T-helper 9 cell (primary cell): ENCODE measurements around the gene LIMS4.
"Not testable (repeated sequence)": the region's sequence is repeated elsewhere in the genome, so short reads cannot be mapped to it uniquely, and the experiment has no call there.

Source experiments
- DNase-seq: peaks from one replicate; pipeline ENCODE4 v3.0.0-alpha.2; 2020

The LIMS4 gene

DNA sequence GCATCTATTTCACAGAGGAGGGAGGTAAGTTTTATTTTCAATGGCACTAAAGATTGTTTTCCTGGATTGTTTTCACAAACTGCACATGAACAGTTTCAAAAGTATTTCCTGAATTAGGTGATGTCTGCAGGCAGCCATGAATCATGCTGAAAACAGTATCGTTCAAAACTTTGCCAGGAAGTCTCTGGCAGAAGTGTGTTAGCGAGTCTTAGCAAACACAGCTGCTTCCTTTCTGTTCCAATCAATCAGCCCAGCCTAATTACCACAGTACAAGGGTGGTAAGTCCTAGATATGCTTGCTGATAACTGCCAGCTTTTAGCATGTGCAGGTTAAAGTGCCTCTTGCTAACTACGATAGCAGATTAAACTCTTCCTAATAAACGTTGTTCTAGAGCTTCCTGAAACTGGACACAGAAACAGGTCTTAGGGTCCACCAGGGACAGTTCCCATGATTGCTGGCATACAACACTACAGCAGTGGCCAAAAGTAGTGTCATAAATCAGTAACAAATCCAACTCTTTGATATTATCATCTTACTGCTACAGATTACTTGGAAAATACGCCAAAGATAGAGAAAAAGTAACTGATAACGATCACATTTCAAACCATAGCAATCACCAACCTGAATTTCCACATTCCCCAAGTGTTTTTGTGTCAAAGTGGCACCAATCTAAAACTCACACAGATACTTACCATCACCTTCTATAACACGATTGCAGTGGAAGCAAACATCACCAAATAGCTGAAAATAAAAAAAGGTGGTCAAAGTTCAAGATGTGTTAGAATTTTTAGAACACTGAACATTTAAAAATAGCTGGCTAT is 23.3 kb downstream of the LIMS4 start:
- DNase-seq = not testable (repeated sequence)

DNA sequence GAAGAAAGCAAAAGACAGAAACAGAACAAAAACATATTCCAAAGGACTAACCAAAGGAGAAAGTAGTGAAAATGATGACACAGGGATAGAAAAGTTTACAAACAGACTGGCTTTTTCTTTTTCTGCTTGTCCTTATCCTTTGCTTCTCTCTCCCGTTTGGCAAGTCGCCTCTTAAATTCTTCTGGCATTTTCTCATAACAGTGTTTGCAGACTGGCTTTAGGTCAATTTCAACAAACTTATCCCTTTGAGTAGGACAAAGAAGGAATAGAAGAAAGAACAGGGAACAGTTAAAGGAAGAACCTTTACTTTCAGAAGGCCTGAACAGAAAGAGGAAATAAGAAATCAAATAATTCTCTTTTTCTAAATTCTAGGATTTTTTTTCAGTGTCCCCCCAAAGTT is 26.0 kb downstream of the LIMS4 start:
- DNase-seq = not testable (repeated sequence)

DNA sequence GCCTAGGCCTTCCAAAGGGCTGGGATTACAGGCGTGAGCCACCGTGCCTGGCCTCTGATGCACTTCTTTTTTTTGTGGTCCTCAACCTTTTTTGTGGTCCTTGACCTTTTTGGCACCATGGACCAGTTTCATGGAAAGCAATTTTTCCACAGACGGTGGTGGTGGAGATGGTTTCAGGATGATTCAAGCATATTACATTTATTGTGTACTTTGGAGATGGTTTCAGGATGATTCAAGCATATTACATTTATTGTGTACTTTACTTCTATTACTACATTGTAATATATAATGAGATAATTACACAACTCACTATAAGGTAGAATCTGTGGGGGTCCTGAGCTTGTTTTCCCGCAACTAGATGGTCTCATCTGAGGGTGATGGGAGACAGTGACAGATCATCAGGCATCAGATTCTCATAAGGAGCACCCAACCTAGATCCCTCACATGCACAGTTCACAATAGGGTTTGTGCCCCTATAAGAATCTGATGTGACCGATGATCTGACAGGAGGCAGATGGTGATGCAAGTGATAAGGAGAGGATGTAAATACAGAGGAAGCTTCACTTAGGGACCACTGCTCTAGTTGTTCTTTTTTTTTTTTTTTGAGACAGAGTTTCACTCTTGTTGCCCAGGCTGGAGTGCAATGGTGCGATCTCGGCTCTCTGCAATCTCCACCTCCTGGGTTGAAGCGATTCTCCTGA is 29.2 kb downstream of the LIMS4 start:
- DNase-seq = not testable (repeated sequence)

- not testable (repeated sequence) for DNase-seq
Observed at GRCh38 chr2:110441905-110442304, 30.7 kb downstream of the LIMS4 start.

DNA sequence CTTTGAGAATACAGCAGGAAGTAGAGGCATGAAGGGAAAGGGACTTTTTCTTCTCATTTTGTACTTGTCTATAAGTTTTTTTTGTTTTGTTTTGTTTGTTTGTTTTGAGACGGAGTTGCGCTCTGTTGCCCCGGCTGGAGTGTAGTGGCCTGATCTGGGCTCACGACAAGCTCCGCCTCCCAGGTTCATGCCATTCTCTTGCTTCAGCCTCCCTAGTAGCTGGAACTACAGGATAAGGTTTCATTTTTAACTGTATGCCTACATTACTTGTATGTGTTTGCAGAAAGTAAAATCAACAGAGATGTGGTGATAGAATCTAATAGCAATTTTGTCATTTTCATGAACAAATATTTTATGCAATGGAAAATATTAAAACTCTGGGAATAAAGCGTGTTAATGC is 38.1 kb downstream of the LIMS4 start:
- not testable (repeated sequence) for DNase-seq

GRCh38 chr2:110425725-110426124 is 46.9 kb downstream of the LIMS4 start:
- not testable (repeated sequence) for DNase-seq

DNA sequence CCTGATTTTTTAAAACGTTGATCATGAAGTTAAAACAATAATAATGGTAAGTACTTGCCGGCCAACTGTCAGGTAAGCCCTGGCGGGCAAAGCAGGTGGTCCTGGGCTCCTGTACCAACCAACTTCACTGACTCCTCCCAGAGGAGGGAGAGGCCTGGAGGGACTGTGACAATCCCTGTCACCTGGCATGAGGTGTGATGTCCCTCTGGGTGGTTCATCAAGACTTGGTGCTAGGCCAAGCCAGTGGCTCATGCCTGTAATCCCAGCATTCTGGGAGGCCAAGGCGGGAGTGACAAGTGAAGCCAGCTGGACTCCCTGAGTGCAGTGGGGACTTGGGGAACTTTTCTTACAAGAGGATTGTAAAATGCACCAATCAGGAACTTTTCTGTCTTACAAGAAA is 48.2 kb downstream of the LIMS4 start:
- DNase-seq = not testable (repeated sequence)

- not testable (repeated sequence) for DNase-seq
Observed at GRCh38 chr2:110423574-110423962, 49.0 kb downstream of the LIMS4 start.

GRCh38 chr2:110422852-110423573 is 49.6 kb downstream of the LIMS4 start:
- not testable (repeated sequence) for DNase-seq

DNA sequence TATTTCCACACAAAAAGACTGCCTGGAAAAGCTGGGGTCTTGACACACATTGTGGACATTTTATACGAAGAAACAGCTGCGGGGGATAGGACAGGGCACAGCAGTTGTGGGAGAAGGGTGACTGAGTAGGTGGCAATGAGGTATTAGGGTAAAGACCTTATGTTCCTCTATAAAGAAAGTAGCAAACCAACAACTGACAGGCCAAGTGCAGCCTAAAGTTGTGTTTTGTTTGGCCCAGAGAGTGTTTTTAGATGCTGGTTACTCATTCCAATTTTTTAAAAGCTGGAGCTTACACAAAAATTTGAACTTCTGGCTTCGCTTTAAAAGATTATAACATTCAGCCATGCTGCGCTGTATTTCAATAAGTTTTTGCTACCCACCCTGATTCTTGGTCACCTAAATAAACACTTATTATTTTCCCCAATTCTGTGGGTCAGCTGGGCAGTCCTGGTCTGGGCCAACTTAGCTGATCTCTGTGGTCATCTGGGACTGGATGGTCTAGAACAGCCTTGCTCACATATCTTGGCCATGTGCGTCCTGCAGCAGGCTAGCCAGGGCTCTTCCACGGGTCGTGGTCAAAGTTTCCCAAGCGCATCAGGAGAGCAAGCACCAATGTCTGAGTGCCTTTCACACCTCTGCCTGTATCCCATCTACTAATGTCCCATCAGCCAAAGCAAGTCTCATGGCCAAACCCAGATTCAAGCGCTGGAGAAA is 51.8 kb downstream of the LIMS4 start:
- DNase-seq = not testable (repeated sequence)

DNA sequence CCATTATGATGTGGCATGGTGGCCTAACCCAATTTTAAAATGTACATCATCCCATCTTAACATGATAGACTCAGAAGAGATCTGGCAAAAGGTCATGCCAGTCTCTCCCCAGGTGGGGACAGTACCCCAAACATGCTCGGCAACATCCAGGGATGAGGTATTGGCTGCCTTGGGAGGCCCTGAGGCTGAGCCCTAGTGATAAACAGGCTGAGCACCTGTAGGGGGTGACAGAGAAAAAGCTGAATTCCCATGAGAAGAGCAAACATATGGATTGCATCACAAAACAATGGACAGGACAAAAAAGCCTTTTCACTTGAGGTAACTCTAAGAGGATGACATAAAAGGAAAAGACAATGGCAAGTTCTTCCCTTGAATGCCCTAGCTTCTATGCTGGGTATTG is 65.5 kb downstream of the LIMS4 start:
- not testable (repeated sequence) for DNase-seq

DNA sequence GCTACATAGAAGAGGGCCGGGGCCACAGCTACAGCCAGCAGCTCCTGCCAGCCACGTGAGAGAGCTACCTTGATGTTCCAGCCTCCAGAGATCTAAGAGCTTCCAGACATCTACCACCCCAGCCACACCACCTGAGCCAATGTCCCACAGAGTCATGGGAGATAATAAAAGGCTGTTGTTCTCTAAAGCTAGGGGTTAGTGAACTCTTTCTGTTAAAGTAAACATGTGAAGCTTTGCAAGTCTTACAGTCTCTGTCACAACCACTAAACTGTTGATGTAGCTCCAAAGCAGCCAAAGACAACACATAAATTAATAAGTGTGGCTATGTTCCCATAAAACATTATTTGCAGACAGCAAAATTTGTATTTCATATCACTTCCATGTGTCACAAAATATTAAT is 67.6 kb downstream of the LIMS4 start:
- not testable (repeated sequence) for DNase-seq

DNA sequence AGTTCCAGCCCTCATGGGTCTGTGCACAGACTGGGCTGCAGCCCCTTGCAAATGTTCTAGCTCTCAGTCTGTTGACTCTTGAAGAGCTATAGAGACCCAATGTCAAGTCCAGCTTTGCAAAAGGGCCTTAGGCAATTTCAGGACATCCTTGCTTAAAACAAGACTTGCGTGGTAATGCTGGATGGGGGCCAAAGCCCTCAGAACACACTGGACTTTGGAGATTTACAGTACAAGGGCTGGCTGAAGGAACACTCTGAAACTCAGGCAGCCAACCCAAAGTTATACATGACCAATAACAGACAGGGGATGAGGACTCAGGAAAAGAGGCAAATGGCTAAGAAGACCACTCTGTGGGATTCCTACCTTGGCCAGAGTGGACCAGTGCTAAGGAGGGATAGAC is 68.4 kb downstream of the LIMS4 start:
- not testable (repeated sequence) for DNase-seq

DNA sequence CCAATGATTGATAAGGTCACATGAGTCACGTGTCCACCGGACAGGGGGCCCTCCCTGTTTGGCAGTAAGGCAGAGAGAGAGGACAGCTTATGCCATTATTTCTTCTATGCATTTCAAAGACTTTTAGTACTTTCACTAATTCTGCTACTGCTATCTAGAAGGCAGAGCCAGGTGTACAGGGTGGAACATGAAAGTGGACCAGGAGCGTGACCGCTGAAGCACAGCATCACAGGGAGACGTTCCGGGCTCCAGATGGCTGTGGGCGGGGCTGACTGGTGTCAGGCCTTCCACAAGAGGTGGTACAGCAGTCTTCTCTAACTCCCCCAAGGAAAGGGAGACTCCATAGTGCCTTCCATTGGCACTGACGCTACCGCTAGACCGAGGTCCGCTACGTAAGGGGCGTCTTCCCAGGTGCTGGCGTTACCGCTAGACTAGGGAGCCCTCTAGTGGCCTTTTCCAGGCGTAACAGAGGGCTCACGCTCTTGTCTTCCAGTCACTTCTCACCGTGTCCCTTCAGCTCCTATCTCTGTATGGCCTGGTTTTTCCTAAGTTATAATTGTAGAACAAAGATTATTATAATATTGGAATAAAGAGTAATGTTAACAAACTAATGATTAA is 71.5 kb downstream of the LIMS4 start:
- DNase-seq = not testable (repeated sequence)

DNA sequence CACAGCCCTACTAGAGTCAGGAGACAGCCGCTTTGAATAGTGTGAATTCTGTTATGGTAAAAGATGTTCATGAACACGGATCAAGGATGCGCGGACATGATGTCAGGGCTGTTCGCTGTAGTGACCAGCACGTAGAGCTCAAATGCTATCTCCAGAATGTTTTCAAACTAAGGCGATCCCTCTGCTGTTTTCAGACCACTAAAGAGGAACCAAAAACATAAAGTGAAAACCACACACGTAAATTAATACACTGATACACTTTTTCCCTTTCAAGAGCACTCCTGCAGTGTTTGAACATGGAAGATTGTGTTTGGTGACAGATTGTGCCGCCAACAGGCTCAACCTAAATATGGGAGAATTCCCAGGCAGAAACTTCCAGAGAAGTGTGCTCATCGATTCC is 73.2 kb downstream of the LIMS4 start:
- not testable (repeated sequence) for DNase-seq

- DNase-seq = not testable (repeated sequence)
Observed at GRCh38 chr2:110395990-110396389, 76.6 kb downstream of the LIMS4 start.
